NCI-H748 treated with DMSO at 0.1 percent for 48 hours (cell line): ENCODE results near the gene SPTB.

ENCODE experiments used
- DNase-seq: peaks from one replicate; lab custom pipeline; 2025; lab: John Stamatoyannopoulos, UW

Gene SPTB

DNA sequence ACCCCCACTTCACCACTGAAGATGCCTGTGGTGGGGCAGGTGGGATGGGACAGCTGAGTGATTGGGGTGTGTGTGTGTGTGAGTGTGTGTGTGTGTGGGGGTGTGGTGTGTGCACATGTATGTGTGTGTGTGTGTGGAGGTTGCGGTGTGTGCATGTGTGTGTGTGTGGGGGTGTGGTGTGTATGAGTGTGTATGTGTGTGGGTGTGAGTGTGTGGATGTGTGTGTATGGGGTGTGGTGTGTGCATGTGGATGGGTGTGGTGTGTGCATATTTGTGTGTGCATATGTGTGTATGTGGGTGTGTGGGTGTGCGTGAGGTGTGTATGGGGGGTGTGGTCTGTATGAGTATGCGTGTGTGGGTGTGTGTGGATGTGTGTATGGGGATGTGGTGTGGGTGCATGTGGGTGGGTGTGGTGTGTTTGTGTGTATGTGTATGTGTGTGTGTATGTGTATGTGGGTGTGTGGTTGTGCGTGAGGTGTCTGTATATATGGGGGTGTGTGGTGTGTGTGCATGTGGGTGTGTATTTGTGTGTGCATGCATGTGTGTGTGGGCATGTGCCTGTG is 113.9 kb downstream of the SPTB start:
- DNase-seq = no peak

DNA sequence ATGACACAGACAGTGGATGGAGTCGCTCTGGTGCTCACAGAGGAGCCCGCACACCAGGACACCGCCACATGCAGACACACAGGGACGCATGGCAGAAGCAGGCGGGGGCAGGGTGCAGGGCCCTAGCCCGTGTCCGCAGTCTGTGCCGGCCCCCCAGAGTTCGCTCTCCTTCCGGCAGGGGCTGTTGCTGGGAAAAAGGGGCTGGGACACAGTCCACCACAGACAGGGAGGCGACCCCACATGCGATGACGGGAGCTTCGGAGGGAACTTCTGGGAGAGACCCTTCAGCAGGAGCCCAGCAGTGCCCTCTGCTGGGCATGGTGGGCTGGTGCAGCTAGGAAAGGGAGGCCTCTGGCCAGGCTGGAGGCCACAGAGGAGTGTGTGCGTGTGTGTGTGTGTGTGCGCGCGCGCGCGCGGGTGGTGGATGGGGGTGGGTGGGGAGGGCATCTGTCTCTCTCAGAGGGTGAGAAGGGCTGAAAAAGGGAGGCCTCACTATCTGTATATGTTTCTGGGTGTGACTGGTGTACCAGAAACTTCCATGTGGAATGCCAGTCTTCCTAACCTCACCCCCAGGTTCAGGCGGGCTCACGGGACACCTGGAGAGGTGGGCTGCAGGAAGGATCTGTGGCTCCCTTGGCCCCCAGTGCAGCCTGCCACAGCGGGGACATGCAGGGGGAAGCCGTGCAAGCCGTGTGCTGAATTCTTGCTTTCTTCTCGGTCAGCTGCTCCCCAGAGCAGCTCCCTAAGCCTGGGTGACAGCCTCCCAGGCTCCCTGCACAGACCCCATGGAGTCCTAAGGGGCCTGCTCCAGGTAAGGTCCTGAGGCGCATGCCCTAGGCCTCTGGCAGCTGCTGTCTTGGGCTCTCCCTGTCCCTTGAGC is 114.8 kb downstream of the SPTB start:
- peak; percentile 5 for DNase-seq

DNA sequence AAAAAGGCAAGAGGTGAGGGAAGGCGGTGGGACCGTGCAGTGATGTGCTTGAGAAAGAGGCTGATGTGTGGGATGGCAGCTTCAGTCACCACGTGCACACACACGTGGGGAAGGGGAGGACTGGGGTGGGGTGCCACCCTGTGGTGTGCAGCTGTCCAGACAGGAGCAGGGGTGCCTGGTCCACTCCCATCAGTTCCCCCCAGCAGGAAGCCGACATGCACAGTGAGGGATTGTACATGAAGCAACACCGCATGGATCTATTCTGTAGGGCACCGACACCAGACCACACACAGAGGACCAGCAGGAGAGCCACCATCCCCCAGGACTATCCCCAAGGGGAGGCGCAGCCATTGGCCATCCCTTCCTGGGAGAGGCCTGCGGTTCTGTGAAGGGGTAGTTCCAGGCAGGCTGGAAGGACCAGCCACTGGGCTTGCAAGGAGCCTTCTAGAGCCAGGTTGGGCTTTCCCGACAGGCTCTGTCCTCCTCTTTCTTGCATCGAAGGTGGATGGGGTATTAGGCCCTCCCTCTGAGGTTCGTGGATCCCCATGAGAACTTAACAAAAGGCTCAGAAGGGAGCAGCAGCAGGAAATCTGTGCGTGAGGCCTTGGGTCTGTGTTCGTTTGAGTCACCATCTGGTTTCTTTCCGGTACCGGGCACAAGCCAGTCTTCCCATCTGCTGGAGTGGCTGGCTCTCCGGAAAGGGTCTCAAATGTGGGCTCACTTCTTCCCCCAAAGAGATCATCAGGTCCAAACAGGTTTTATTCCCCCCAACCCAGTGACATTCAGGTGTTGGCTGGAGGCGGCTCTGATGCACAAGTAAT is 115.7 kb downstream of the SPTB start:
- no peak for DNase-seq

DNA sequence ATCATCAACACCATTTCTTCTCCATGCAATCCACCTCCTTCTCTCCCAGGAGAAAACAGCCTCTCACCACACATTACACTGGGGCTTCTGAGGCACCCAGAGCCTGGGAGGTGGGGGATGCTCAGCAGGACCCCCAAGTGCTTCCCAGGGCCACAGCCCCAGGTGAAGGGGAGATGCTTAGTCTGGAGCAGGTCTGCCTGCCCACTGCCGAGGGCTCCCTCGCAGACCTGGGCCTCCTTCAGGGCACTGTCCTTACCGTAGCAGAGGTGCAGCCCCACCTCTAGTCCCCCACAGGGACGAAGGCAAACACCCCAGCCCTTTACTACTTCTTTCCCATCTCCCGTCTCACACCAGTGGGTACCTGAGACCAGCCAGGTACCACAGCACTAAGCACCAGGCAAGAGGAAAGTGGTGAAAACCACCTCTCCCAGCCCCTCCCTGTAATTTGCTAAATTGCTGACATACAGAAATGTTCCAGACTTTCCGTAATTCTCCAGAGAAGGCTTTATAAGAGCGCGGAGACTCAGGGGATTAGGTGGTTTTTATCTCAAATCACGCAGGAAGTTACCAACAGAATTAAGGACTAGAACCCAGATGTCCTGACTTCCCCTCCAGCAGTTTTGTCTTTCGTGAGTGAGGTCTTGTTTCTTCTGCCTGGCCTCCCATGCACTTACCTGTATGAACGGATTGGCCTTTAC is 116.5 kb downstream of the SPTB start:
- DNase-seq = no peak

DNA sequence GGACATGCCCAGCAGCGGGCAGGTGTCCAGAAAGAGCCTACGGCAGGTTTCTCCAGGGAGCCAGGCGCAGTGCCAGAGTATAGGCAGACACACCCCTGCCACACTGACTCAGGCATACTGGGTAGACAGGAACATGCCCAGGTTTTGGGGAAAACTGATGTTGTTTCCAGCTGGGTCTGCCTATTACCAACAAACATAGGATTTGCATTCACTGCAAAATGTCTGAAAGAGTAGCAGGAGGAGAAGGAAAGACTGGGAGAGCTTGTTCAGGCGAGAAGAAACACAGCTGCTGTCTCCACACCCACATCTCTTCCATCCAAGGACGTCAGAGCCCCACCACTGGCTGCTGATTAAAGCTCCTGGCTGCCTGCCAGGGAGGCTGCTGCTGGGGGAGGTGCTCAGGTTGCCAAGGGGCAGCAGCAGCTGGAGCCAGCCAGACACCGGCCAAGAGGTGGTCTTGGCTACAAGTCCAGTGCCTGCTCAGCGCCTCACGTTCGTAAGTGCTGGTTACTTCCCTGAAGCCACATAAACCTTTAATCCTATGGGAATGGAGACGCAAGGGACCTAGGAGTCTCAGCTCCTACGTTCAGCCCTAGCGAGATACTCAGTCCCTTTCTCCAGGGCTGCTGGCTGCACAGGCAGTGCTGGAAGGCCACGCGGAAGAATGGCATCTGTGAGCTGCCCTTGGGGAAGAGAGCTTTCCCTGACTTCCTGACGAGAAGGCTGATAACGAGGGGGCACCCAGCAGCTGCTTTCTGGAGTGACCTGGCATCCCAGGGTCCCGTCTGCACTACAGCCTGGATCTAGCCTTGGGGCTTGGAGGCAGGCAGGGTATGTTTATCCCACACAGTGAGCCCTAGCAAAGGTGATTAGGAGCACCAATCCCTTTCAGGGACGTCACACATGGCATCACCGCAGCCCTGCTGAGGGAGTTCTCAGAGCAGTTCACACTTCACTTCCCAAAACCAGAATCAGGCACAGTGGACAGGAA is 117.4 kb downstream of the SPTB start:
- peak; percentile 89 for DNase-seq

DNA sequence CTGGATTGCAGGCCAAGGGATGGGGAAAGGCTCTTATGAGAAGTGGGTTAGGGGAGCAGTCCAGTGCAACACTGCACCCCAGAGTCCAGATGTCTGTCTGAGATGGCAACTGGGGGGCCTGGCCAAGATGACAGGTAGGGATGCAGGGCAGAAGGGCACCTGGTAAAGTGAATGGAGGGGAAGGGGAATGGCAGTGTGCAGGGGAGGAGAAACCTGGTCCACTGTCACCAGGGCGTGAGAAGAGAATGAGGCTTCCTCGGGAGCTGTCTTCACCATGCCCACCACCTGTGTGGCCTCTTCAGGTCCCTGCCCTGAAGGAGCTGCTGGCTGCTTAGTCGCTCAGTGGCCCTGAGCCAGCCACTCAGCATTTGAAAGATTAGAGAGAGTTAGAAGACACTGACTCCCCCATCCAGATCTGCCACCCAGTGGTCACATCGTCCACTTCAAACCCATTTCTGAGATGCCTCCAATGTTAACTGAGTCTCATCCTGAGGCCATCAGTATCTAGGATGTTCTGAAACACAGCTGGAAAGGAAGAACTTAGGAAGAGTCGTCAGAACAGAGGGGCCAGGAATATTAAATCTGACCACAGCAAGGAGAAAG is 118.2 kb downstream of the SPTB start:
- DNase-seq = no peak

DNA sequence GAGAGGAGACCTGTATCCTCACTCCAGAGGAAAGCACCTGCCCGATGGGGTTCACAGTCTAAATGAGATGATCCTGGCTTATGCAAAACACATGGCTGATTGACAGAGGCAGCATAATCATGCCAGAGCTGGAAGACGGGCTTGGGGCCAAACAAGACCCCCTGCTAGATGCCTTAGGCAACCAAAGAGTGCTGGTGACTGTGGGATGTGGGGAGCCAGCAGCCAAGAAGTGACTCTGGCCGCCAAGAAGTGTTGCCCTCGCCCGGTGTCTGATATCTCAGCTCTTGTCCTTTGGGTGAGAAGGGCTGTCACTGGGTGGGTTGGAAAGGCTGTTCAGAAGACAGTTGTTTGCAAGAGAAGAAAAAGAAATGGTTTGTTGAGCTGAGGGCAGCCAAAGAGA is 118.8 kb downstream of the SPTB start:
- no peak for DNase-seq

DNA sequence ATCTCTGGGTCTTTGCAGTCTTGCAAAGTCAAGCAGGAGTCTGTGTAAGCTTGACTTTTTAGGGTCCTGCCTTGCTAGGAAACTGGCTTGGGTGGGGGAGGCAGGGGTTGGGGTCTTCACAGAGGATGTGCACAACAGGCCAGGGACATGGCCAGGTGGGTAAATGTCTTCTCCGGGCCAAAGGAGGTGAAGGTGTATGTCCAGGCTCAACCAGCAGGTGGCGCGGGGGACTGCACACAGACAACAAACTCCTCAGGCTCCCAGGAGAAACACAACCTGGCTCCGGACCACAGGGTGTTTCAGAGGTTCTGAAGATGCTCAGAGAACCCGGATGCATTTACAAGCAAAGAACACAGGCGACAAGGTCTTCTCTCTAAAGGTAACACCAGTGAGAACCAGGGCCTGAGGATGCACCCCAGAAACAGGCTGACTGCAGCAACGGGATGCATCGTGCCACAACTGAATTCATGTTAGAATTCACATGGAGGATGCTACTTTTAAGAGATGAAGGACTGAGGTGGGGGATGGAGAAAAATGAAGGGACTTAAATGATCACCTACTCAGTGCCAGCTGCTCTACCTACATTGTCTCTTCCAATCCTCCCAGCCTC is 119.5 kb downstream of the SPTB start:
- peak; percentile 3 for DNase-seq

DNA sequence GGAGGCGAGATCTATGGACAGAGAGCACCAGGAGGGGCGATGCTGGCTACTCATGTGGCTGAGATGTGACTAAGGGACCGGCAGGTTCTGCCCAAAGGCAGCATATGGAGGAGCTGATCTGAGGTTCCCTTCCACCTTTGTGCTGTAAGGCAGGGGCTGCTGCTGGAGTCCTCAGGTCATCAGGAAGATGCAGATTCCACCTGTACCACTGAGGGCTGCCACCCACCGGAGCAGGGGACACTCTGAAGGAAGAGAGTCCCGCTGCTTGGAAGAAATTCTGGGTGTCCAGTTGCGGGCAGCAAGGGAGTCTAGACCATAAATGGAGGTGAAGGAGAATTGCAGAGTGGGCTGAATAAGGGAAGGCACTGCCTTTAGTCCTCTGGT is 120.2 kb downstream of the SPTB start:
- no peak for DNase-seq

DNA sequence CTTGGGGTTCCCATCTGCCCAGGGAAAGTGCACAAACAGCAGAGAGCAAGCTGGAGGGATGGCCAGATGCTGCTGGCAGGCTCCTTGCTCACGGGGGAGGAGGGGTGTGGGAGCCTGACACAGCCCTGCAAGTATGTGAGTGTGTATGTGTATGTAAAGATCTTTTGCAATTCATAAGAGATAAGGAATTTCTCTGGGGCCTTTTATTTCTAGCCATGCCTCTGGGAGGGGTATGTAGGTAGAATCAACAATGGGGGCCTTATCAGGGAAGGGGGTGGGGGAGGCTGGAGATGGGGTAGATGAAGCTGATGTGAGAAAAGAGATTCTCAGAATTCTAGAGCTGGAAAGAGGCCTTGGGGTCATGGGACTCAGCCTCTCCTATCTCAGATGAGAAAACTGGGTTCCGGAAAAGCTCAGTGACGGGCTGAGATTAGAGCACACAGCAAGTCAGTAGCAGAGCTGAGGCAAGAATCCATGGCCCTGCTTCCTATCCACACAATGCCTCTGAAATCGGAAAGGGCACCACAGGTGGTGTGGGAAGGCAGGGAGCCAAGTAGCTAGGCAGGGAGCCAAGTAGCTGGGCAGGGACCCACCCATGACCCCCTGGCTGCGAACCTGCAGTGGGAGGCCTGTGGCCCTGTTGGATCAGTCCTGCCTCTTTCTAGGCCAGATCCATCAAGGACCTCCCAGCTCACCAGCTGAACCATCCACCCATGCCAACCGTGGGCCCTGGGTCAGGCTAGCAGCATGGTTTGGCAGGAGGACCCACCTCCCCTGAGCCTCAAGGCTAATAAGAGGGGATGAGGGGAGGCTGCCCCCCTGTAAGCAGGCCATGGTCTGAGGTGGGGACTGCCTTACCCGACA is 120.8 kb downstream of the SPTB start:
- no peak for DNase-seq

DNA sequence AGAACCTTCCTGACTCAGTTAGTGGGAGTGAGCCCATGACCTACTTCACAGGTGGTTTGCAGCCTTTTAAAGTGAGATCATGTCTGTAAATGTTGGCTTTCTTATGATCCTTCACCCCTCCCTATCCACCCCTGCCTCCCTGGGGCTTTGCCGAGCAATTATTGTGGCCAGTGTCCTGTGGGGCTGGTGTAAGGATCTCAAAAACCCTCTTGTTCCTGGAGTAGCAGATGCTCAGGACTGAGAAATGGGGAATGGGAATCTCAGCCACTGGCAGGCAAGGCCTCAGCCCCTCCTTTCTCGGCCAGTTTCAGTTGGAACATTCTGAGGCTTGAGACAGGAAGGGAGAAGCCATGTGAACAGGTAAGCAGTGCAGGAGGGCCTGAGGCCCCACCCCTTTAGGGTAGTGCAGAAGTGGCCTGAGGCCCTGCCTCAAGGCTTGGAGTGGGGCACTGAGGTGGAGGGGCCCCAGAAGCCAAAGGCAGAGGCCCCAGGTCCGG is 121.6 kb downstream of the SPTB start:
- no peak for DNase-seq

DNA sequence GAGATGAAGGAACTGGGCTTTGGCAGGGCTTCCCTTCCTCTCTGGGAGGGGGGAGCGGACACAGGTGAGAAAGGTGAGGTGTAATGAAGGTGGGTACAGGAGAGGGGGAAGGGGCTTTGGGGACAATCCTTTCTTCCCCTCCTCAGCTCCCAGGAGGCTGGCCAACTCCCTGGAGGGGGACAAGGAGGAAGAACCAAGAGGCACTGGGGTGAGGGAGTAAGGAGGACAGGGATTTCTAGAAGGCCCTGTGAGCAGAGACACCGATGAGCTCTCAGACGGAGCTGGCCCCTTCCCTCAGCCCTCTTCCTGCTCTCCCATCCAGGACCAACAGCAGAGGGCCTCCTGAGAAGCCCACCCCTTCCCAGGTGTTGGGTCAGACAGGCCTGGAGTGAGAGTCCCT is 122.1 kb downstream of the SPTB start:
- no peak for DNase-seq

DNA sequence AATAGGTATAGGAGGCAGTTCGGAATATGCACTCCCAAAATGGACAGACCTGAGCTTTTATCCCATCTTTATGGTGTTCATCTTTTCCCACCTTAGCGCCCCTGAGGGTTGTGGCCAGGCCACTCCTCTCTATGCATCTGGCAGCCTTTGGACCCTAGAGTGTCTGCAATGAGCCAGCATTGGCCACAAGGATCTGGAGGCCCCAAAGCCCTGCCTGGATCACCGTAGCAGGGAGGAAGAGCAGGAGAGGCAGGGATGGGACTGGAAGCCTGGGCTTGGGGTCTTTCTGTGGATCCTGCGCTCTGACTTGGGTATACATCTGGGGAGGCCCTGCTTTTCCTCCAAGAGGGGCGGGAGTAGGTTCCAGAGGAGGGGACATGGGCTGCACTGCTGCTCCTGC is 123.0 kb downstream of the SPTB start:
- DNase-seq = no peak

DNA sequence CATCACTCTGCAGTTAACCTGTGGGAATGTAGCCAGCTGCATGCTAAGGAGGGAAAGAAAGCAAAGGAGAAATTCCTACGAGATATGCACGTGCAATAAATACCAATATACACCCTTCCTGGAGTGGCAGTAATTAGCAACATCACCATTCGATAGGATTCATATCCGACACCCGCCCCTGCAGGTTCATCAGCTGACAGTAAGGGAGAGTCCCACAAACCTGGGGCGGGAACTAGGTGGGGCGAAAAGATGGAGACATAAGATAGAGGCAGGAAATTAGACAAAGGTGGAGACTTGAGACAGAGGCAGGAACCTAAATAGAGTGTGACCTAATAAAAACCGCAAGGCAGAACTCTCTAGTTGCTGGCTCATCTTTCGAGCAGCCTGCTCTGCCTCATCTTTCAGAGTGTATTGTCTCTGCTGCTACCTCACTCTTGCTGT is 123.9 kb downstream of the SPTB start:
- DNase-seq = no peak

DNA sequence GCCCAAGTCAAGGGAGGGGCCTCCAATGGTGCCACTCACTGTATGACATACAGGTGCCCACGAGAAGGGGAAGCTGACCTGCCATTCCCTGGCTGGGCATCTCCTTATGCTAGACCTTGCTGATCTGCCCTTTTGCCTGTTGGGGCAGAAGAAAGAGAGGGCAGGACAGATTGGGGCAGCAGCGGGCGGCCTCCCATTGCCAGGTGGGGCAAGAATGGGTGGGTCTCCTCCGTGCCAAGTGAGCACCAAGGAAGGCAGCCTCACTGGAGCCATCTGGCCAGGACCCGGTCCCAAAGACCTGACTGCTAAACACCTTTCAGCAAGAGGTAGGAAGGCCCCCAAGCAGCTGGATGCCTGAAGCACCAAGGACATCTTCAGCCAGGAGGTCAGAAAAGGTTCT is 125.0 kb downstream of the SPTB start:
- no peak for DNase-seq

DNA sequence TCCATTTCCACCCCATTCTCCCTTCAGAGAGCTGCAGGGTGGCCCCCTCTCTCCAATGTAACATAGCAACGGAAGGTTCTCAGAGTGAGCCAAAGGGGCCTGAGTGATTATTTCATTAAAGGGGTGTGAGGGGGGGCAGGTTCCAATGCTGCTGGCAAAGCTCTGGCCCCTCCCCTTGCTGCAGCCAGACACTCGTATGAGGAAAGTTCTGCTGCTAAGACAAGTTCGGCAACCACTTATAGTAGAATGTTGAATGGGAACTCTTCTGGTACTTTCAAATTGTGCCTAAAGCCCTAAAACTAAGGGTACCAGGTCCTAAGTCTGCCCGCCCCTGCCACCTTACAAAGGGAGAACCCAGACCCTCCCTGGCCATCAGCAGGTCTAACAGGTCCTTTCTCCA is 125.7 kb downstream of the SPTB start:
- no peak for DNase-seq

DNA sequence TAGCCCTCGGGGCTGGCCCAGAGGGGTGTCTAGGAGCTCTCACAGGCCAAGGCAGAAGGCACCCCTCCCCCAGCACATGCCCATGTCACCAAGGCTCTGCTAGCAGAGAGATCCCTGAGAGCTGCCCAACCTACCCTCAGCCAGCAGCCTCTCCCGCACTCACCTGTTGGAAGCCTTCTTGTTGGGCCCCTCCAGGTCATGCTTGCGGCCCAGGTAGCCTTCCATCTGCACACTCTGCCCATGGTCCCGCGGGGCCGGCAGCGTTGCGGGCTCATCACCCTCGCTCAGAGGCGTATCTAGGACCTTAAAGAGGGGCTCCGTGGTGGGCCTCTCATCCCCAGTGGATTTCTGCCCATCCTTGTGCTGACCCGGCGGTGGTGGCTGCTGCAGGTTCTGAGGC is 126.3 kb downstream of the SPTB start:
- no peak for DNase-seq

DNA sequence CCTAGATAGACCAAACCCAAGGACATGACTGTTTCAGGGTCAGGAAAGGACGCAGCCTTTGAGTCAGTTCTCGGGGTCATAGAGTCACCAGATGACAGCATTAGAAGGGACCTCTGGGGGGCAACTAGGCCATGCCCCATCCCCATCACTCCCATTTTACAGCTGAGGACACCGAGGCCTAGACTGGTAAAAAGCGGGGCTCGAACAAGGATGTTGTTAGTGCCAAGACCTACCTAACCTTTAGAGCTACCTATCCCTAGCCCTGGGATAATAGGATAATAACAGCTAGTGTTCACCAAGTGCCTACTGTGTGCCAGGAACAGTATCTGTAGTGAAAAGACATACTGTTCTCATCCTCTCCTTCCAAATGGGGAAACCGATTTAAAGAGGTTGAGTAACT is 126.8 kb downstream of the SPTB start:
- no peak for DNase-seq
